ENCODE results near the gene MEGF9.

DNA sequence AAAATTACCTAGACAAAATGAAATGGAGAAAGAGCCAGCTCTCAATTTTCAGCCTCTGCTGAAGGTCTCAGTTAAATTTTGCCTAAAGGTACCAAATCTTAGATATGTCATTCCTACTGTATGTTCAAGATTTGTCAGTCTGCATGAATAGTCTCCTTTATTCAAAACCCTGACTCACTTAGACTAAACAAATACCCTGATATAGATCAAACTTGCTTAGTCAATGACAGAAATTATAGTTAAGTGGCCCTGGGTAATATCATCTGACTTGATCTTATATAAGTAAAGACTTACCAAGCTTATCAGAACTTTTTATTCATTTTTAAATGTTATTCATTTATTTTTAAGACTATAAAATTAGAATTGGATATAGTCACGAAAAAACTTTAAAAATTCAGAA, 12.2 kb downstream of the MEGF9 start:
- no peak for TF ChIP-seq CTCF (conservative IDR thresholded peaks at IDR 0.05; ENCODE audit: low read length)
- no peak for TF ChIP-seq EZH2phosphoT487 (IDR thresholded peaks at IDR 0.05; ENCODE audit: borderline replicate concordance, low read depth, low read length)

Data from OCI-LY7 (cell line).